ENCODE measurements around the gene TOPBP1.

DNA sequence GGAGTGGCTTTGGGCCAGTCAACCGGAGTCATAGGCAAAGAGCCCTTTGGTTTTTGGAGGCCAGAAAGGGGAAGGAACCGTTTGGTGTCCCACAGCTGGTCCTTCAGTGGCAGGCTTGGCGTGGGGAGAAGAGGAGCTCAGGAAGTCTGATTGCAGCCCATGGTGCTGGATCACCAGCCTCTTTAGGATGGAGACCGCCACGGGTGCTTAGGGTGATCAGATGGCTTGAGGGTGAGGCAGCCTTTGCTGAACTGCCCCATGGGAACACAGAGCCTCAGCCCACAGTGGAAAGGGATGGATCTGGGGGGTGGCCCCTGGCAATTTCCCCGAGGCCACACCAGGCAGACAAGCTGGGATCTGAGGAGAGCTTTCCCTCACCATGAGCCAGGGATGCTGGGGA lies 38.6 kb upstream of the TOPBP1 start:
- TF ChIP-seq, protein P1, sequence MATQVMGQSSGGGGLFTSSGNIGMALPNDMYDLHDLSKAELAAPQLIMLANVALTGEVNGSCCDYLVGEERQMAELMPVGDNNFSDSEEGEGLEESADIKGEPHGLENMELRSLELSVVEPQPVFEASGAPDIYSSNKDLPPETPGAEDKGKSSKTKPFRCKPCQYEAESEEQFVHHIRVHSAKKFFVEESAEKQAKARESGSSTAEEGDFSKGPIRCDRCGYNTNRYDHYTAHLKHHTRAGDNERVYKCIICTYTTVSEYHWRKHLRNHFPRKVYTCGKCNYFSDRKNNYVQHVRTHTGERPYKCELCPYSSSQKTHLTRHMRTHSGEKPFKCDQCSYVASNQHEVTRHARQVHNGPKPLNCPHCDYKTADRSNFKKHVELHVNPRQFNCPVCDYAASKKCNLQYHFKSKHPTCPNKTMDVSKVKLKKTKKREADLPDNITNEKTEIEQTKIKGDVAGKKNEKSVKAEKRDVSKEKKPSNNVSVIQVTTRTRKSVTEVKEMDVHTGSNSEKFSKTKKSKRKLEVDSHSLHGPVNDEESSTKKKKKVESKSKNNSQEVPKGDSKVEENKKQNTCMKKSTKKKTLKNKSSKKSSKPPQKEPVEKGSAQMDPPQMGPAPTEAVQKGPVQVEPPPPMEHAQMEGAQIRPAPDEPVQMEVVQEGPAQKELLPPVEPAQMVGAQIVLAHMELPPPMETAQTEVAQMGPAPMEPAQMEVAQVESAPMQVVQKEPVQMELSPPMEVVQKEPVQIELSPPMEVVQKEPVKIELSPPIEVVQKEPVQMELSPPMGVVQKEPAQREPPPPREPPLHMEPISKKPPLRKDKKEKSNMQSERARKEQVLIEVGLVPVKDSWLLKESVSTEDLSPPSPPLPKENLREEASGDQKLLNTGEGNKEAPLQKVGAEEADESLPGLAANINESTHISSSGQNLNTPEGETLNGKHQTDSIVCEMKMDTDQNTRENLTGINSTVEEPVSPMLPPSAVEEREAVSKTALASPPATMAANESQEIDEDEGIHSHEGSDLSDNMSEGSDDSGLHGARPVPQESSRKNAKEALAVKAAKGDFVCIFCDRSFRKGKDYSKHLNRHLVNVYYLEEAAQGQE (IDR thresholded peaks at IDR 0.05; ENCODE audit: insufficient read depth in 1 of 2, low read depth in 2 of 2, low read length in 2 of 2): no peak
- TF ChIP-seq FOXP2 (optimal IDR thresholded peaks at IDR 0.05; ENCODE audit: borderline replicate concordance, extremely low read depth, extremely low read length, insufficient read depth) (no peak), SIN3A (IDR thresholded peaks at IDR 0.05; ENCODE audit: borderline replicate concordance, insufficient read depth, low read length) (no peak)
